ENCODE data around the gene CYTH3. TPM values are rescaled to one million over a fixed set of nuclear protein-coding genes. Genes with fewer than 3 reads are reported as not detected.

CYTH3 gene
- total and polyA plus RNA-seq, 2 of the 13 experiments (the other 11 are each of a cell fraction or from before 2014, with no cell fraction given): 3.1 to 3.8 TPM

- ATAC-seq (peak; percentile 19), FAIRE-seq (no peak), DNase-seq (ENCODE audit: low spot score) (peak; percentile 38)
- in situ Hi-C loops (cut with HindIII; ENCODE audit: extremely low pct_ligation_motif_present, low pct_unique_long_range_greater_than_20kb) (no loop called here), intact Hi-C loops (cut with micrococcal nuclease; ENCODE audit: unreplicated experiment) (loop anchor here (5.0 kb wide), 1 partner anchor 44 kb away; no protein-coding TSS in a partner anchor)
- H3K4me2 ChIP-seq (ENCODE audit: low read depth, low read length): peak overlapping the region; percentile 98
- H3K4me3 ChIP-seq (replicated peaks in 1 of 3; ENCODE audit: insufficient read depth in 1 of 3, low read depth in 2 of 3, low read length in 3 of 3): peak overlapping the region in 1 of 3 experiments; percentile 95; a peak in 1 of 6 replicates
- no peaks in the 10 kb centered on the region for H3K9me3 ChIP-seq (ENCODE audit: low read length)
- ChIA-PET POLR2A (no interaction called here), CTCF (ENCODE audit: low intra/inter-chr PET ratio, low total read pairs) (no interaction called here)
- peaks cover 0 to 33% of the 10 kb centered on the region in 2 experiments; a peak in 3 of 5 replicates for H3K27me3 ChIP-seq (ENCODE audit: control insufficient read depth in 1 of 2, insufficient read depth in 2 of 2, low read length in 2 of 2)
- no peak overlapping the region for H3K9ac ChIP-seq (ENCODE audit: insufficient read depth, low read depth, low read length)
- peak; percentile 81; the same call in 1 of the 2 replicates for TF ChIP-seq ZBTB33 (CRISPR knock-in tag; IDR thresholded peaks at IDR 0.05)
- no peak for TF ChIP-seq ZBTB37 (CRISPR knock-in tag; IDR thresholded peaks at IDR 0.05)
- 0 out of 2 replicates have a peak, but pooled peaks have one; percentile 4 for TF ChIP-seq ZNF136 (CRISPR knock-in tag; IDR thresholded peaks at IDR 0.05; ENCODE audit: low read depth)
- H3K27ac ChIP-seq (ENCODE audit: extremely low read length, insufficient read depth, low read length): no peak overlapping the region
- H4K20me1 ChIP-seq (ENCODE audit: insufficient read depth, low read length): 0 out of 2 replicates have a peak, but pooled peaks cover 6% of the 10 kb centered on the region
- no peaks in the 10 kb centered on the region for H3K79me2 ChIP-seq (ENCODE audit: insufficient read depth, low read length)
- 28% methylated on average over 4 of the region's 6 CpGs for WGBS (ENCODE audit: low lambda C conversion rate)
- no TSS peak for BruUV-seq (replicated peaks)
- no peaks in the 10 kb centered on the region for H3K36me3 ChIP-seq (replicated peaks in 1 of 2; ENCODE audit: control insufficient read depth in 1 of 2, insufficient read depth in 2 of 2, low read length in 2 of 2)
- peaks cover 31% of the 10 kb centered on the region for H3K4me1 ChIP-seq (ENCODE audit: insufficient read depth, low read length)
- no peak overlapping the region for H2AFZ ChIP-seq (ENCODE audit: low read length)
Observed at GRCh38 chr7:6273380-6273837, 985 bp upstream of the CYTH3 start.
